ENCODE measurements around the gene CSN1S1. TPM values are rescaled to one million over a fixed set of nuclear protein-coding genes. Genes with fewer than 3 reads are reported as not detected.

Gene CSN1S1
- total and polyA plus RNA-seq, 2 of the 13 experiments (the other 11 are each of a cell fraction or from before 2014, with no cell fraction given), result not detected

GRCh38 chr4:69995526-69996016 lies 64.7 kb downstream of the CSN1S1 start, which contains the start of gene STATH:
STATH (plus strand) TSS chr4:69995966; CDS start chr4:69998438, 2,472 bp downstream.
- H3K27me3 ChIP-seq (ENCODE audit: control insufficient read depth in 1 of 2, insufficient read depth in 2 of 2, low read length in 2 of 2), result no peaks in the 10 kb centered on the region
- no peaks in the 10 kb centered on the region for H3K79me2 ChIP-seq (ENCODE audit: insufficient read depth, low read length)
- FAIRE-seq (no peak), DNase-seq (ENCODE audit: low spot score) (no peak), ATAC-seq (no peak)
- no peaks in the 10 kb centered on the region for H4K20me1 ChIP-seq (ENCODE audit: insufficient read depth, low read length)
- no peaks in the 10 kb centered on the region for H3K36me3 ChIP-seq (replicated peaks in 1 of 2; ENCODE audit: control insufficient read depth in 1 of 2, insufficient read depth in 2 of 2, low read length in 2 of 2)
- H3K4me3 ChIP-seq (replicated peaks in 1 of 3; ENCODE audit: insufficient read depth in 1 of 3, low read depth in 2 of 3, low read length in 3 of 3), result no peak within 1 kb of the TSS
- no peaks in the 10 kb centered on the region for H3K9me3 ChIP-seq (ENCODE audit: low read length)
- CTCF ChIA-PET (ENCODE audit: low intra/inter-chr PET ratio, low total read pairs), result no interaction called here
- H3K9ac ChIP-seq (ENCODE audit: insufficient read depth, low read depth, low read length), result no peak within 1 kb of the TSS
- intact Hi-C loops (cut with micrococcal nuclease; ENCODE audit: unreplicated experiment) (no loop called here), in situ Hi-C loops (cut with HindIII; ENCODE audit: extremely low pct_ligation_motif_present, low pct_unique_long_range_greater_than_20kb) (no loop called here)
- no TSS peak for BruUV-seq (replicated peaks)
- no peak within 1 kb of the TSS for H2AFZ ChIP-seq (ENCODE audit: low read length)
- H3K4me1 ChIP-seq (ENCODE audit: insufficient read depth, low read length), result no peaks in the 10 kb centered on the region
- no peak within 1 kb of the TSS for H3K27ac ChIP-seq (ENCODE audit: extremely low read length, insufficient read depth, low read length)
- WGBS (ENCODE audit: low lambda C conversion rate), result 46% methylated on average over 3 of the region's 3 CpGs
- H3K4me2 ChIP-seq (ENCODE audit: low read depth, low read length), result no peak within 1 kb of the TSS
- POLR2A ChIA-PET, result no interaction called here
- TF ChIP-seq ZNF749 (CRISPR knock-in tag; IDR thresholded peaks at IDR 0.05; ENCODE audit: borderline replicate concordance) (no peak), SMARCE1 (IDR thresholded peaks at IDR 0.05; ENCODE audit: borderline replicate concordance) (no peak), SATB2 (CRISPR knock-in tag; IDR thresholded peaks at IDR 0.05) (no peak), RERE (CRISPR knock-in tag; IDR thresholded peaks at IDR 0.05; ENCODE audit: low read depth) (no peak), MTERF4 (CRISPR knock-in tag; IDR thresholded peaks at IDR 0.05) (no peak), ZKSCAN5 (CRISPR knock-in tag; IDR thresholded peaks at IDR 0.05) (no peak), MEF2D (CRISPR knock-in tag; IDR thresholded peaks at IDR 0.05) (no peak), MIER2 (CRISPR knock-in tag; IDR thresholded peaks at IDR 0.05) (no peak)
- TF ChIP-seq, protein P1, sequence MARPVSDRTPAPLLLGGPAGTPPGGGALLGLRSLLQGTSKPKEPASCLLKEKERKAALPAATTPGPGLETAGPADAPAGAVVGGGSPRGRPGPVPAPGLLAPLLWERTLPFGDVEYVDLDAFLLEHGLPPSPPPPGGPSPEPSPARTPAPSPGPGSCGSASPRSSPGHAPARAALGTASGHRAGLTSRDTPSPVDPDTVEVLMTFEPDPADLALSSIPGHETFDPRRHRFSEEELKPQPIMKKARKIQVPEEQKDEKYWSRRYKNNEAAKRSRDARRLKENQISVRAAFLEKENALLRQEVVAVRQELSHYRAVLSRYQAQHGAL (CRISPR knock-in tag; IDR thresholded peaks at IDR 0.05; ENCODE audit: not compliant biosample characterization), result no peak
- TF ChIP-seq, protein P2, sequence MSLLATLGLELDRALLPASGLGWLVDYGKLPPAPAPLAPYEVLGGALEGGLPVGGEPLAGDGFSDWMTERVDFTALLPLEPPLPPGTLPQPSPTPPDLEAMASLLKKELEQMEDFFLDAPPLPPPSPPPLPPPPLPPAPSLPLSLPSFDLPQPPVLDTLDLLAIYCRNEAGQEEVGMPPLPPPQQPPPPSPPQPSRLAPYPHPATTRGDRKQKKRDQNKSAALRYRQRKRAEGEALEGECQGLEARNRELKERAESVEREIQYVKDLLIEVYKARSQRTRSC (CRISPR knock-in tag; IDR thresholded peaks at IDR 0.05; ENCODE audit: low read depth), result no peak
- TF ChIP-seq, protein P3, sequence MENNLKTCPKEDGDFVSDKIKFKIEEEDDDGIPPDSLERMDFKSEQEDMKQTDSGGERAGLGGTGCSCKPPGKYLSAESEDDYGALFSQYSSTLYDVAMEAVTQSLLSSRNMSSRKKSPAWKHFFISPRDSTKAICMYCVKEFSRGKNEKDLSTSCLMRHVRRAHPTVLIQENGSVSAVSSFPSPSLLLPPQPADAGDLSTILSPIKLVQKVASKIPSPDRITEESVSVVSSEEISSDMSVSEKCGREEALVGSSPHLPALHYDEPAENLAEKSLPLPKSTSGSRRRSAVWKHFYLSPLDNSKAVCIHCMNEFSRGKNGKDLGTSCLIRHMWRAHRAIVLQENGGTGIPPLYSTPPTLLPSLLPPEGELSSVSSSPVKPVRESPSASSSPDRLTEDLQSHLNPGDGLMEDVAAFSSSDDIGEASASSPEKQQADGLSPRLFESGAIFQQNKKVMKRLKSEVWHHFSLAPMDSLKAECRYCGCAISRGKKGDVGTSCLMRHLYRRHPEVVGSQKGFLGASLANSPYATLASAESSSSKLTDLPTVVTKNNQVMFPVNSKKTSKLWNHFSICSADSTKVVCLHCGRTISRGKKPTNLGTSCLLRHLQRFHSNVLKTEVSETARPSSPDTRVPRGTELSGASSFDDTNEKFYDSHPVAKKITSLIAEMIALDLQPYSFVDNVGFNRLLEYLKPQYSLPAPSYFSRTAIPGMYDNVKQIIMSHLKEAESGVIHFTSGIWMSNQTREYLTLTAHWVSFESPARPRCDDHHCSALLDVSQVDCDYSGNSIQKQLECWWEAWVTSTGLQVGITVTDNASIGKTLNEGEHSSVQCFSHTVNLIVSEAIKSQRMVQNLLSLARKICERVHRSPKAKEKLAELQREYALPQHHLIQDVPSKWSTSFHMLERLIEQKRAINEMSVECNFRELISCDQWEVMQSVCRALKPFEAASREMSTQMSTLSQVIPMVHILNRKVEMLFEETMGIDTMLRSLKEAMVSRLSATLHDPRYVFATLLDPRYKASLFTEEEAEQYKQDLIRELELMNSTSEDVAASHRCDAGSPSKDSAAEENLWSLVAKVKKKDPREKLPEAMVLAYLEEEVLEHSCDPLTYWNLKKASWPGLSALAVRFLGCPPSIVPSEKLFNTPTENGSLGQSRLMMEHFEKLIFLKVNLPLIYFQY (CRISPR knock-in tag; IDR thresholded peaks at IDR 0.05; ENCODE audit: borderline replicate concordance), result no peak

Data from HepG2 (cell line).